Measurements from ENCODE around the gene KRTAP5-10. TPM values are rescaled to one million over a fixed set of nuclear protein-coding genes. Genes with fewer than 3 reads are reported as not detected.
"Not testable (repeated sequence)": the region's sequence is repeated elsewhere in the genome, so short reads cannot be mapped to it uniquely, and the experiment has no call there.

KRTAP5-10 gene
- total RNA-seq, 1 experiment from 2014 or later: not detected

DNA sequence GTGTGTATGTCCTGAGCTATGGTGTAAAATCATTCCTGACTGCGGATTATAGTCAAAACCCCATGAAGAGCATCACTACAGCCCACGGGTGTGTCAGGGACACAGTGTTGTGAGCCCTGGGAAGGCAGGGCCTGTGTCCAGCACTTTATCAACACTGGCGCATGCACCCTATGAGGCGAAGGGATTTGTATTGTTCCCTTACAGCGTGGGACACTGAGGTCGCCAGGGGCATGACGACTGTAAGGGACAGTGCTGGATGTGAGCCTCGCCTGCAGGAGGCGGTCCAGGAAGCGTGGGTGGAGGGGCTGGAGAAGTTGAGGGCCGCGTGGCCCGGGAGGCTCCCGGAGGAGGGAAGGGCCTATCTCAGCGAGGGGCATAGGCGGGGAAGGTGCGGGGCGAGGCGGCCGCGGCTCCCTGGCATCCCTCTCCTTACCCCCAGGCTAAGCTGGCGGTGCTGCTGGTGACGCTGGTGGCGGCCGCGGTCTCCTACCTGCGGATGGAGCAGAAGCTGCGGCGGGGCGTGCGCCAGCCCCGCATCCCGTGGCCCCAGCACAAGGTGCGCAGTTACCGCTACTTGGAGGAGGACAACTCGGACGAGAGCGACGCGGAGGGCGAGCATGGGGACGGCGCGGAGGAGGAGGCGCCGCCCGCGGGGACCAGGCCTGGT lies 41.6 kb downstream of the KRTAP5-10 start:
- not testable (repeated sequence) for DNase-seq (ENCODE audit: extremely low read depth, low read depth)

DNA sequence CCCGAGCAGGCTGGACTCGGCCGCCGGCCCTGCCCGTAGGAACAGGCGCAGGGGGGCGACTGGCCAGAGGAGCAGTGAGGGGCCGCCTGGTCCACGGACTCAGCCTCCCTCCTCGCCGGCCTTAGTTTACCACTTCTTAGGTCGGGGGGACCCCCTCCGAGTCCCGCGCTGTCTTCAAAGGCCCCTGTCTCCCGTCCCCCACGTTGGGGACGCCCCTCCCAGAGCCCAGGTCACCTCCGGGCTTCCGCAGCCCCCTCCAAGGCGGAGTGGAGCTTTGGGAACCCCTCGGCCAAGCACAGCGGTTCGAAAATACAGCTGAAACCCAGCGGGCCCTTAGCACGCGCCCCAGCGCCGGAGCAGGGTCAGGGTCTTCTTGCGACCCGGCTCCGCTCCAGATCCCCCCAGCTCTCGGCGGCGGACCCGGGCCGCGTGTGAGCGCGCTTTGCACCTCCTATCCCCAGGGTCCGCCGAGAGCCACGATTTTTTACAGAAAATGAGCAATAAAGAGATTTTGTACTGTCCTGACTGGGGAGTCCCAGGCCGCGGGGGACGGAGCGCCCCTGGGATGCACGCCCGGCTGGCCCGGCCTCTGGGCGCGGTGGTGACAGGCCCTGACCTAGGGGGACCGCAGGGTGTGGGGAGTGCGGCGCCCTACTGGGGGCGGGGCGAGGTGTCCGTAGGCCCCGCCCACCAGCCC lies 42.3 kb downstream of the KRTAP5-10 start:
- DNase-seq (ENCODE audit: extremely low read depth, low read depth): not testable (repeated sequence)

DNA sequence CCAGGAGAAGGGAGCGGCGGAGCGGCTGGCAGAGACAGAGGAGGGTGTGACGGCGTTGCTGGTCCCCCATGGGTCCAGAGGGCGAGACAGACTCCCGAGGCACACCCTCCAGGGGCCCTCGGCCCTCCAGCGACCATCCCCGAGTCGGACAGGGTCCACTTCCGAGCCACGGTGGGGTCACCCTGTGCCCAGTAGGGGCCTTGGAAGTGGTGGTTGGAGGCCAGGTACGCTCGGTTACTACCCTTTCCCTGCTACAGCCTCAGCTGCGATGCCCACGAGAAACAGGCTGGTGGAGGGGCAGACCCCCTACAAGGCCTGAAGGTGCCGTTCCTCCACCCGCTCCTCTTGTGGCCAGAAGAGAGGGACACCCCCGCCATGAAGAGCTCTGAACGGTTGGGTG lies 42.9 kb downstream of the KRTAP5-10 start:
- not testable (repeated sequence) for DNase-seq (ENCODE audit: extremely low read depth, low read depth)

DNA sequence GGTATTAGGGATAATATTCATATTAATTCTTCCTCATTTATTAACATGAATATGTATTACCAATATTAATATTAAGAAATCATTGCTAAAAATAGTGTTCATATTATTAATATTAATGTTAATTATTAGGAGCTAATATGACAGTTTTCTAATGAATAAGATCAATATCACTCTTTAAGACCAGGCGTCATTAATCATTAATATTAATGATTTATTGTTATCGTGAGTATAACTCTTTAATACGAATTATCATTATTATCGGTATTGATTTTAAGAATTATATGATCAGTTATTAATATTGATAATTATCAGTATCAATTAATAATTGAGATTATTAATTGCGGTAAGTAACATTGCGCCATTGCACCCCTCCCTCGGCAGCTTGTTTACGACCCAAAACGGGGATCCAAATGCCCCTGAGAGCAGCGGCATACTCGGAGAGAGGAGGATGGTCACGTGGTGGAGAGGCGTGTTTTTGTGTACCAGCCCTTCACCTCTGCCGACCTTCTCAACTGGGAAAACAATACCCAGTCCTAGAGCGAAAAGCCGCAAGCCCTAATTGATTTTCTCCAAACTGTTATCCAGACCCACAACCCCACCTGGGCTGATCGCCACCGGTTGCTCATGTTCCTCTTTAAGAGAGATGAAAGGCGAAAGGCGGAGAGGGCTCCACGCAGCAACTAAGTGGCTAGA lies 46.0 kb downstream of the KRTAP5-10 start:
- DNase-seq (ENCODE audit: extremely low read depth, low read depth): not testable (repeated sequence)

DNA sequence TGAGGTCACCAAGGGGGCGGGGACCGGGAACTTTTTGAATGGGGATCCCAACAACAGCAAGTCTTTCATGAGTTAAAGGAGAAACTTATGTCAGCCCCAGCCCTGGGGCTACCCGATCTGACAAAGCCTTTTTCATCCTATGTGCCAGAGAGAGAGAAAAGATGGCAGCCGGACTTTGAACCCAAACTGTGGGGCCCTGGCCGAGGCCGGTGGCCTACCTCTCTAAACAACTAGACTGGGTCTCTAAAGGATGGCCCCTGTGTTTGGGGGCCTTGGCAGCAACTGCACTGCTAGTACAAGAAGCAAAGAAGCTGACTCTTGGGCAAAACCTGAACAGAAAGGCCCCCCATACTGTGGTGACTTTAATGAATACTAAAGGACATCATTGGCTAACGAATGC lies 48.6 kb downstream of the KRTAP5-10 start:
- not testable (repeated sequence) for DNase-seq (ENCODE audit: extremely low read depth, low read depth)

DNA sequence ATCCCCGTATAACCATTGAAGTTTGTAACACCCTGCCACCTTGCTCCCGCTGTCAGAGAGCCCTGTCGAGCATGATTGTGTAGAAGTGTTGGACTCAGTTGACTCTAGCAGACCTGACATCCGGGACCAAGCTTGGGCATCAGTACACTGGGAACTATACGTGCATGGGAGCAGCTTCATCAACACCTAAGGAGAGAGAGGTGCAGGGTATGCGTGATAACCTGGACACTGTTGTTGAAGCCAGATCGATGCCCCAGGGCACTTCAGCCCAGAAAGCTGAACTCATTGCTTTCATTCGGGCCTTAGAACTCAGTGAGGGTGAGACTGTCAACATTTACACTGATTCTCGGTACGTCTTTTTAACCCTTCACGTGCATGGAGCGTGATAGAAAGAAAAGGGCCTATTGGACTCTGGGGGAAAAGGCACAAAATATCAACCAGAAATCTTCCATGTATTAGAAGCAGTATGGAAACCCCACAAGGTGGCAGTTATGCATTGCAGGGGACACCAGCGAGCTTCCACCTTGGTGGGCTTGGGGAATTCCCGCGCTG lies 49.1 kb downstream of the KRTAP5-10 start:
- DNase-seq (ENCODE audit: extremely low read depth, low read depth): not testable (repeated sequence)

DNA sequence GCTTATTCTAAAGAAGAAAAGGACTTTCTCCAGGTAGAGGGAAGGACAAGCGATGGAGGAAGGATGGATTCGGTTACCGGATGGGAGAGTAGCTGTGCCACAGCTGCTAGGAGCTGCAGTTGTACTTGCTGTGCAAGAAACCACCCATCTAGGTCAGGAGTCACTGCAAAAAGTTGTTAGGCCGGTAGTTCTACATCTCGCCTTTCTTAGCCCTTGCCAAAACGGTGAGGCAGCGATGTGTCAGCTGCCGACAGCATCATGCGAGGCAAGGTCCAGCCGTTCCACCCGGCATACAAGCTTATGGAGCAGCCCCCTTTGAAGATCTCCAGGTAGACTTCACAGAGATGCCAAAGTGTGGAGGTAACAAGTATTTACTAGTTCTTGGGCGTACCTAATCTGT lies 49.6 kb downstream of the KRTAP5-10 start:
- DNase-seq (ENCODE audit: extremely low read depth, low read depth): not testable (repeated sequence)

Small RNAs within 50 kb of the gene (small RNA-seq; reads per million reads assigned to genes)
- gene AP000867.1 (0 reads per million in 2 experiments), gene KRTAP5-14P (0 reads per million in 2 experiments)

Other genes with a start within 250 kb of the KRTAP5-10 start
- 33.6 and 37.0 TPM in 2 replicates for gene DHCR7, start 117.2 kb upstream of the KRTAP5-10 start, total RNA-seq (2014; rRNA removed; shearing (Covaris generic))
- gene NADSYN1, start 112.4 kb upstream of the KRTAP5-10 start, total RNA-seq (2014; rRNA removed; shearing (Covaris generic)): 41.9 and 54.3 TPM in 2 replicates
- not detected in 2 replicates for gene KRTAP5-7, start 38.3 kb upstream of the KRTAP5-10 start, total RNA-seq (2014; rRNA removed; shearing (Covaris generic))
- not detected in 2 replicates for gene KRTAP5-8, start 27.5 kb upstream of the KRTAP5-10 start, total RNA-seq (2014; rRNA removed; shearing (Covaris generic))
- gene KRTAP5-9, start 17.1 kb upstream of the KRTAP5-10 start, total RNA-seq (2014; rRNA removed; shearing (Covaris generic)): not detected in 2 replicates
- not detected in 2 replicates for gene KRTAP5-11, start 17.3 kb downstream of the KRTAP5-10 start, total RNA-seq (2014; rRNA removed; shearing (Covaris generic))

Measured in NCI-H460 (cell line).